HEK293 (cell line): Measurements from ENCODE around the gene PTGIS.

Source experiments
- WT1 ChIP-seq: fragments of 450-650 bp; formaldehyde crosslinking; IDR thresholded peaks from 2 replicates; pipeline ENCODE4 v1.5.1; 2016; ENCODE audit warnings: missing biosample characterization, missing genetic modification characterization
- ZNF138 ChIP-seq: fragments of 450-650 bp; formaldehyde crosslinking; IDR thresholded peaks from 2 replicates; pipeline ENCODE4 v1.5.1; 2016; ENCODE audit warnings: missing biosample characterization, missing genetic modification characterization, borderline replicate concordance
- ZNF155 ChIP-seq: fragments of 450-650 bp; formaldehyde crosslinking; IDR thresholded peaks from 2 replicates; pipeline ENCODE4 v1.5.1; 2016; ENCODE audit warnings: missing biosample characterization, missing genetic modification characterization
- ZNF274 ChIP-seq, 2 experiments: fragments of 200-500 bp in 1 of 2; fragments of 450-650 bp in 1 of 2; sonication (Bioruptor generic) in 1 of 2; formaldehyde crosslinking in 1 of 2; IDR thresholded peaks; 2 replicates each; pipeline versions ENCODE4 v1.5.1 to v1.6.1; 2014 to 2016; ENCODE audit warnings: borderline replicate concordance in 1 of 2, inconsistent platforms in 1 of 2, low read length in 1 of 2, missing biosample characterization in 1 of 2, missing genetic modification characterization in 1 of 2
- ZNF426 ChIP-seq: fragments of 450-650 bp; formaldehyde crosslinking; IDR thresholded peaks from 2 replicates; pipeline ENCODE4 v1.5.1; 2017; ENCODE audit warnings: missing biosample characterization, missing genetic modification characterization, mild to moderate bottlenecking, inconsistent platforms, moderate library complexity
- ZNF677 ChIP-seq: fragments of 450-650 bp; IDR thresholded peaks from 2 replicates; pipeline ENCODE4 v1.5.0; 2018; ENCODE audit warnings: missing biosample characterization, mild to moderate bottlenecking, missing genetic modification characterization, moderate library complexity
- TF ChIP-seq, protein P1 (sequence below): fragments of 450-650 bp; formaldehyde crosslinking; IDR thresholded peaks from 2 replicates; pipeline ENCODE4 v1.5.1; 2016; ENCODE audit warnings: missing biosample characterization, missing genetic modification characterization
- TF ChIP-seq, protein P2 (sequence below): fragments of 450-650 bp; formaldehyde crosslinking; IDR thresholded peaks from 2 replicates; pipeline ENCODE4 v1.5.1; 2016; ENCODE audit warnings: missing biosample characterization, missing genetic modification characterization

DNA sequence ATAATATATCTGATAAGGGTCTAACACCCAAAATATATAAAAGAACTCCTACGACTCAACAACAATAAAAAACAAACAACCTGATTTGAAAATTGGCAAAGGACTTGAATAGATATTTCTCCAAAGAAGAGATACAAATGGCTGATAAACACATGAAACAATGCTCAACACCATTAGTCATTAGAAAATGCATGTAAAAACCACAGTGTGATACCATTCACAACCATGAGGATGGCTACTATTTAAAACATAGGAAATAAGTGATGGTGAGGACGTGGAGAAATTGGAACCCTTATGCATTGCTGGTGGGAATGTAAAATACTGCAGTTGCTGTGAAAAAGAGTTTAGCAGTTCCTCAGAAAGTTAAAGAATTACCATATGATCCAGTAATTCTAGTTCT, 41.4 kb downstream of the PTGIS start:
- TF ChIP-seq ZNF274 (IDR thresholded peaks at IDR 0.05; ENCODE audit: low read length) (no peak), ZNF274 (tag by site-specific recombination; IDR thresholded peaks at IDR 0.05; ENCODE audit: borderline replicate concordance) (no peak), ZNF155 (tag by site-specific recombination) (no peak), ZNF677 (tag by site-specific recombination) (no peak), ZNF426 (no peak), WT1 (tag by site-specific recombination) (no peak), ZNF138 (tag by site-specific recombination) (no peak)
- TF ChIP-seq, protein P1, sequence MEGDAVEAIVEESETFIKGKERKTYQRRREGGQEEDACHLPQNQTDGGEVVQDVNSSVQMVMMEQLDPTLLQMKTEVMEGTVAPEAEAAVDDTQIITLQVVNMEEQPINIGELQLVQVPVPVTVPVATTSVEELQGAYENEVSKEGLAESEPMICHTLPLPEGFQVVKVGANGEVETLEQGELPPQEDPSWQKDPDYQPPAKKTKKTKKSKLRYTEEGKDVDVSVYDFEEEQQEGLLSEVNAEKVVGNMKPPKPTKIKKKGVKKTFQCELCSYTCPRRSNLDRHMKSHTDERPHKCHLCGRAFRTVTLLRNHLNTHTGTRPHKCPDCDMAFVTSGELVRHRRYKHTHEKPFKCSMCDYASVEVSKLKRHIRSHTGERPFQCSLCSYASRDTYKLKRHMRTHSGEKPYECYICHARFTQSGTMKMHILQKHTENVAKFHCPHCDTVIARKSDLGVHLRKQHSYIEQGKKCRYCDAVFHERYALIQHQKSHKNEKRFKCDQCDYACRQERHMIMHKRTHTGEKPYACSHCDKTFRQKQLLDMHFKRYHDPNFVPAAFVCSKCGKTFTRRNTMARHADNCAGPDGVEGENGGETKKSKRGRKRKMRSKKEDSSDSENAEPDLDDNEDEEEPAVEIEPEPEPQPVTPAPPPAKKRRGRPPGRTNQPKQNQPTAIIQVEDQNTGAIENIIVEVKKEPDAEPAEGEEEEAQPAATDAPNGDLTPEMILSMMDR (tag by site-specific recombination) = no peak
- TF ChIP-seq, protein P2, sequence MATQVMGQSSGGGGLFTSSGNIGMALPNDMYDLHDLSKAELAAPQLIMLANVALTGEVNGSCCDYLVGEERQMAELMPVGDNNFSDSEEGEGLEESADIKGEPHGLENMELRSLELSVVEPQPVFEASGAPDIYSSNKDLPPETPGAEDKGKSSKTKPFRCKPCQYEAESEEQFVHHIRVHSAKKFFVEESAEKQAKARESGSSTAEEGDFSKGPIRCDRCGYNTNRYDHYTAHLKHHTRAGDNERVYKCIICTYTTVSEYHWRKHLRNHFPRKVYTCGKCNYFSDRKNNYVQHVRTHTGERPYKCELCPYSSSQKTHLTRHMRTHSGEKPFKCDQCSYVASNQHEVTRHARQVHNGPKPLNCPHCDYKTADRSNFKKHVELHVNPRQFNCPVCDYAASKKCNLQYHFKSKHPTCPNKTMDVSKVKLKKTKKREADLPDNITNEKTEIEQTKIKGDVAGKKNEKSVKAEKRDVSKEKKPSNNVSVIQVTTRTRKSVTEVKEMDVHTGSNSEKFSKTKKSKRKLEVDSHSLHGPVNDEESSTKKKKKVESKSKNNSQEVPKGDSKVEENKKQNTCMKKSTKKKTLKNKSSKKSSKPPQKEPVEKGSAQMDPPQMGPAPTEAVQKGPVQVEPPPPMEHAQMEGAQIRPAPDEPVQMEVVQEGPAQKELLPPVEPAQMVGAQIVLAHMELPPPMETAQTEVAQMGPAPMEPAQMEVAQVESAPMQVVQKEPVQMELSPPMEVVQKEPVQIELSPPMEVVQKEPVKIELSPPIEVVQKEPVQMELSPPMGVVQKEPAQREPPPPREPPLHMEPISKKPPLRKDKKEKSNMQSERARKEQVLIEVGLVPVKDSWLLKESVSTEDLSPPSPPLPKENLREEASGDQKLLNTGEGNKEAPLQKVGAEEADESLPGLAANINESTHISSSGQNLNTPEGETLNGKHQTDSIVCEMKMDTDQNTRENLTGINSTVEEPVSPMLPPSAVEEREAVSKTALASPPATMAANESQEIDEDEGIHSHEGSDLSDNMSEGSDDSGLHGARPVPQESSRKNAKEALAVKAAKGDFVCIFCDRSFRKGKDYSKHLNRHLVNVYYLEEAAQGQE (tag by site-specific recombination) = no peak
